NCI-H460 (cell line): Measurements from ENCODE around the gene TTC21A. TPM values are rescaled to one million over a fixed set of nuclear protein-coding genes. Genes with fewer than 3 reads are reported as not detected.

ENCODE experiments used
- DNase-seq: peaks from one replicate; pipeline ENCODE4 v3.0.0-alpha.2; 2016; ENCODE audit warnings: low read depth; ENCODE audit errors: extremely low read depth
- total RNA-seq: library from RNA; depleted of rRNA; stranded (reverse); fragments of >200 nt; shearing (Covaris generic); gene quantifications from 2 replicates; pipeline ENCODE4 v1.2.3, GENCODE V29; 2014

TTC21A gene
- total RNA-seq, 1 experiment from 2014 or later, result 1.2 TPM

DNA sequence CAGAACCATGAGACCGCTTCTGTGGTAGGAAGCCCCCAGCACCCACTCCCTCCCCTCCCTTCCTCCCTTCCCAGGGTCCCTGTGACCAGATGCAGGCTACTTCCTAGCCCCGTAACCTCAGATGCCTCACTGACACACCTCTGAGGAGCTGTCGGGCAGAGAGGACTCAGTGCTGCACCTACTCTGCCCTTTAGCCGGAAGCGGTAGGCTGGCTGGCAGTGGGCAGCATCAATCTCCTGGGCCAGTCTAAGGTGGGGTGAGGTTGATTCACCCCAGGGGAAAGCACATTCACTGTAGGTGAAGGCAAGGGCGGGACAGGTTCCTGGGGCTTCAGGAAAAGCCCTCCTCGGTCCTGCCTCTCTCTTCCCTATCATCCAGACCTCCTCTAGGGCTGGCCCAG, 26.8 kb downstream of the TTC21A start:
- no peak for DNase-seq

DNA sequence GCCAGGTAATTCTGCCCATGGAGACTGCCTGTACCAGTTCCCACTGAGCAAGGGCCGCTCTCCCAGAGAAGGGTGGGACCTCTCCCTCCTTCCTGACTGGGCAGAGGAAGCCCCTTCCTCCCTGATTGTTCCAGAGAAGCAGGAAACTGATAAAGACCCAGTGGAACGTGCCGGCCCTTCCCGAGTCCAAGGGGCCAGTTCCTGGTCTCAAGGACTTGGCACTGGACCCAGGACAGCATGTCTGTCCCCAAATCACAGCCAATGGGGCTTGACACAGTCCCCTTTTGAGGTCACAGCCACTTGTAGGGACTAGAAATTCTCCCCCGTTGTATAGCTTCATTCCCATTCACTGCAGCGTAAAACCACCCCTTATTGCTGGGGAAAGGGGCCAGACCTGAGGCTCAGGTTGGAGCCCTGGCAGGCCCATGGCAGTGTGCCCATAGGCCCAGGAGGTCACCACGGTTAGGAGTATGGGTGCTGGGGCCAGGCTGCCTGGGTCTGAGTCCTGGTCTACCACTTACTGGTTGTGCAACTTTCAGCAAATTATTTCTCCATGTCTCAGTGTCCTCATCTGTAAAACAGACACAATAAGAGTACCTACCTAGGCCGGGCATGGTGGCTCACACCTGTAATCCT, 27.8 kb downstream of the TTC21A start:
- no peak for DNase-seq

DNA sequence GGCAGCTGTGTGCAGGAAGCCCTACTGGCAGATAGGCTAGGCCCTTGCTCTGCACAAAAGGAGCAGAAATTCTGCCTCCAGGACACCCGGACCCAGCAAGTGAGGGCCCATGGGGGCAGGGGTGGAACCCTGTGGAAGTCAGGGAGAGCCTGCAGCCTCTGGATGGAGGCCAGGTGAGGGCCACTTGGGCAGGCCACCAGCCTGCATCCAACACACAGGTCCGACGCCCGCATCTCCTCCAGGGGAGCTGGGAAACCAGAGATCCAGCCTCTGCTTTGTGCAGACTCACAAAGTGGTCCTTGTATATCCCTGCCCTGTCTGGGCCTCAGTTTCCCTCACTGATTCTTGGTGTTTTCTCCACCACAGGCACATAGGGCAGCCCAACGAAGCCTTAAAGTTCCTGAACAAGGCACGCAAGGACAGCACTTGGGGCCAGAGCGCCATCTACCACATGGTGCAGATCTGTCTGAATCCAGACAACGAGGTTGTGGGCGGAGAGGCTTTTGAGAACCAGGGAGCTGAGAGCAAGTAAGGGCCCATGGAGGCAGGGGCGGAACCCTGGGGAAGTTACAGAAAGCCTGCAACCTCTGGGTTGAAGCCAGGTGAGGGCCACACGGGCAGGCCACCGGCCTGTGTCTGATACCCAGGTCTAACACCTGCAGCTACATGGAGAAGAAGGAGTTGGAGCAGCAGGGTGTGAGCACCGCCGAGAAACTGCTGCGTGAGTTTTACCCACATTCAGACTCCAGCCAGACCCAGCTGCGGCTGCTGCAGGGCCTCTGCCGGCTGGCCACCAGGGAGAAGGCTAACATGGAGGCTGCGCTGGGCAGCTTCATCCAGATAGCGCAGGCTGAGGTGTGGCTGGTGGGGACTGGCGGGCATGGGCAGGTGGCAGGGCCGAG, 29.3 kb downstream of the TTC21A start:
- no peak for DNase-seq

DNA sequence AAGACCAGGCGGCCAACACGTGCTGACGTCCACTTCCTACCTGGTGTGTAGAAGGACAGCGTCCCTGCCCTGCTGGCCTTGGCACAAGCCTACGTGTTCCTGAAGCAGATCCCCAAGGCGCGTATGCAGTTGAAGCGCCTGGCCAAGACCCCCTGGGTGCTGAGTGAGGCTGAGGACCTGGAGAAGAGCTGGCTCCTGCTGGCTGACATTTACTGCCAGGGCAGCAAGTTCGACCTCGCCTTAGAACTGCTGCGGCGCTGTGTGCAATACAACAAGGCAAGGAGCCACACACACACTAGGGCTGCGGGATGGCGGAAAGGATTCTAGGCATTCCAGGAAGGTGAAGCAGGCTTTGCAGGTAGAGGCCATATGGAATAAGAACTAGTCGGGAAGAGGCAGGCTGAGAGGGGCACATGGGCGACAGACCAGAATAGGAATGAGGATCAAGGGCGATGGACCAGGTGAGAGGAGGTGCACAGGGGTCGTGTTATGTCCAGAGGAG, 30.0 kb downstream of the TTC21A start:
- no peak for DNase-seq

DNA sequence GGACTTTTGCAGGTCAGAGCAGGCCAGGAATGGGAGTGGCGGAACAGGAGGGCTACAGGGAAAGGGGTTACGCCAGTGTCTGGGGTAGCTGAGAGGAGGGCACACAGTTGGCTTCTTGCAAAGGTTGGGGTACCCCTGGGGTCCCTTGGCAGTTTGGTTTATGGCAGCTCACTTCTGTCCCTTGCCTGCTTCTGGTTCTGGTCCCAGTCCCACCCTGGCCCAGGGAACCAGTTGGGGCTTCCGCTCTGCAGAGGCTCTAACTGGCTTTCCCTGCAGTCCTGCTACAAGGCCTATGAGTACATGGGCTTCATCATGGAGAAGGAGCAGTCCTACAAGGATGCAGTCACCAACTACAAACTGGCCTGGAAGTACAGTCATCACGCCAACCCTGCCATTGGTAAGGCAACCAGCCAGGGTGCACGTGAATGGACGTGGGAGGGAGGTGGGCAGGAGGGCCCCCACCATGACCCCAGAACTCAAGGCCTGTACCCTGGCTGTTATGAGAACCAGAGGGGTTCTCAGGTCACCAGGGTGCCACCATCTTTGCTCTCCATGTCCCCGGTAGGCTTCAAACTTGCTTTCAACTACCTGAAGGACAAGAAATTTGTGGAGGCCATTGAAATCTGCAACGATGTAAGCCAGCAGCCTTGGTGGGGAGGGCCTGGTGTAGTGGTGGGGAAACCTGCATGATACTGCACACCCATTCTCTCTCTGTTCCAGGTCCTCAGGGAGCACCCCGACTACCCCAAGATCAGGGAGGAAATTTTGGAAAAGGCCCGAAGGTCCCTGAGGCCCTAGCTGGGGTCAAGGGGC, 30.7 kb downstream of the TTC21A start:
- DNase-seq, result no peak

DNA sequence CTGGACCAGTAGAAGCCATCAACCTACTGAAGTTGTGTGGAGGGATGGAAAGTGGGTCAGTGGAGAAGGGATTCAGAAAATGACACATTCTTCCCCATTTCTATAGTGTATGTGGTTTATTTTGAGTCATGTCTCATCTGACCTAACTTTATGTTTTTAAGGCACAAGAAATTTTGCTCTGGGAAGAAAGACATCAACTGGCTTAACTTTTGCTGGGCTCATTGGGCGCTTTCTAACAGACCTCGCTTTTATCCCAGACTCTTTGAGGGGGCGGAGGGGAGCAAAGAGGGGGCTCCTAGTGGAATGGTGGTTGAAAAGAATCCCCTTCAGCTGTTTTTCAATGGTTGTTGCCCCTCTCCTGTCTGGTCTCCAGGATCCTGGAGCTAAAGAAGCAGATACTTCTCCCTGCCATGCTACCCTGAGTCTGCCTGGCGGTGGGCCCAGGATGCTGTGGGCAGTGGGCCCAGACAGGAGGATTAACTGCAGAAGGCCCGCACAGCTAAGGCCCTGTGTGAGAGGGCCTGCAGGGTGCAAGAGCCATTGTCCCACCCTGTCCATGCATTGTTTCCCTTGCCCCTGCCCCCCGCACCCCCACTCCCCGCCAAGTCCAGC, 31.4 kb downstream of the TTC21A start:
- DNase-seq, result no peak

DNA sequence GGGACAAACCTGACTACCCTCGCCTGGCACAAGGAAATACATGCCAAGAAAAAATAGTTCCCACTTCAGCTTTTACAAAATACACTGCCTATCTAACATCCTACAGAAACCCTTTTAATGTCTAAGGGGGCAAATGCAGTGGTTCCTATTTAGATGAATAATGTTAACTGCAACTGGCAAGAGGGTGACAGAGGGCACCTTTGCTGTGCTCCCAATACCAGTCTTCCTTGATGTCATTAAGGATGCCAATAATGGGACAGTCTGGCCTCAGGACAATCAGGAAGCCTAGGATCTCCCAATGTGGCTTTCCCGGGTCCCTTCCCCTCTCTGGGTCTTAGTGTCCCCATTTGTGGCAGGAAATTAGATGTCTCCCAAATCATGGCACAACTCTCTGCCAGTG, 32.0 kb downstream of the TTC21A start:
- no peak for DNase-seq

DNA sequence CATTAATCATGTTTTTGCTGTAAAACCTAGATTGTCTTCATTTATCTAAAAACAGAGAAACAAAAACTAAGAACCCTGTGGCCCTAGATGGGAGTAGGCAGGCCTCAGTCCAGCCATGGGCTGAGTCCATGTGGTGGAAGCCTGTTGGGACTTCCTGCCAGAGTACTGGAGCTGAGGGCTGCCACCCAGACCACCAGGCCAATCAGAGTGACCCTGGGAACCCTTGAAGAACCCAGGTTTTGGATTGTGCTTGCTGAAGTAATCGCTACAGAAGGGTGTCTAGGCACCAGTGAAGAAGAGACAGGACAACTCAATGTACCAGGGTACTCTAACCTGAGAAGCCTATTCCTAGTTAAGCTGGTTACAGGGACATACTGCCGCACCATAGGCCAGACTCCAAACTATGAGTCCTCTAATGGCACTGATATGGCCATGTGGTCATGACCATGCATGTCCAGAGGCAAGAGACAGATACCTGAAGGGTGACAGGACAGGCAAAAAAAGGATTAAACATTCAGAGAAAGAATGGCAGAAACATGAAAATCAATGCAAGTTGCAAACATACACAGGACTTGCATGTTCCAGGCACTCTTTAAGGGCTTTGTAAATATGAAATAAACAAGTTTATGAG, 33.0 kb downstream of the TTC21A start:
- DNase-seq, result no peak

DNA sequence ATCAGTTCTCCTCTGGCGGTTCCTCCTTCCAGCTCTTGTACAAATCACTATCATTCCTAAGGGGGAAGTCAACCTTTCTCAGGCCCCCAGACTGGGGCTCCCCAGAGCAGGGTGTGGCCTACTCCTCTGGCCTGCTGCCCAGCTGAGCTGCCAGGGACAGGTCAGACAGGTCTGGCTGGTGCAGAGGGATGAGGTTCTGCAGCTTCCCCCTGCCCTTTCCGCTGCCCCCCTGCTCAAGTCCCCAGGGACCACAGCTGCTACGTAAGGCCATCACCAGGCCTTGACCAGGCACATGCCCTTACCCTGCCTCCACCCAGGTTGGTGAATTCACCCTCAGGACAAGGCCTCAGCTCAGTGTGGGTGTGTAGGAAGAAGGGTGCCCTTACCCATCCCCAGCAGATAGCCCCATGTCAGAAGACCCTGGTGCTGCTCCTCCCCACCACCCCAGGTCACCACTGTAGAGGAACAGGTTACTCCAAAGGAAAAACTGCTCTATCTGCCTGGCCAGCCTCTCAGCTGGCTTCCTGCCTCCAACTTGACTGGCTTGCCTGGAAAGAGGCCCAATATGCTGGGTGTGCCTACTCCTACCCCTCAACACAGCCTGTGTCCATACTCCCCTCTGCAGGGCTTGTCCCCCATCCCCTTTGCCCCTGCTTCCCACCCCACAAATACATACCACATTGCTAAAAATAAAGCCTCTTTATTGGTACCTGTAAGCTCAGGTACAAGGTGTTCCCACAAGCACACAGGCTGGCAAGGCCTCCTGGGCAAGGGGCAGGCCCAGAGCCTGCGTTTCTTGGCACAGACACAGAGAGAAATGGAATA, 33.9 kb downstream of the TTC21A start:
- DNase-seq, result no peak

DNA sequence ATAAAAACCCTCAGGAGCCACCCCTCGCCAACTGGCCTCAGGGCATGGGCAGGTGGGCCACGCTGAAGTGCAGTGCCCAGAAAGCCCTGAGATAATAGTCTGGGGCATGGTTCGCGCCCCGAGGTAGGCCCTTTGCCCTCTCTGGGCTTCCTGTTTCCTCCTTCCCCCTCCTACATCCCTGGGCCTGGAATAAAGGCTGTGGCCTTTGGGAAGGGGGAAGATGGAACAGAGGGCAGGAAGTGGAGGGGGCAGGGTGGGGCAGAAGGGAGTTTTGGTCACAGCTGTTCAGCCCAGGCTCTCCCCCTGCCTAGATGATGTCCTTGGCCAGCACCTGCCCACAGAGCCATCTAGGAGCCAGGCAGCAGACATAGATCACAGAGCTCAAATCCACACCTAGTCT, 34.6 kb downstream of the TTC21A start:
- no peak for DNase-seq

DNA sequence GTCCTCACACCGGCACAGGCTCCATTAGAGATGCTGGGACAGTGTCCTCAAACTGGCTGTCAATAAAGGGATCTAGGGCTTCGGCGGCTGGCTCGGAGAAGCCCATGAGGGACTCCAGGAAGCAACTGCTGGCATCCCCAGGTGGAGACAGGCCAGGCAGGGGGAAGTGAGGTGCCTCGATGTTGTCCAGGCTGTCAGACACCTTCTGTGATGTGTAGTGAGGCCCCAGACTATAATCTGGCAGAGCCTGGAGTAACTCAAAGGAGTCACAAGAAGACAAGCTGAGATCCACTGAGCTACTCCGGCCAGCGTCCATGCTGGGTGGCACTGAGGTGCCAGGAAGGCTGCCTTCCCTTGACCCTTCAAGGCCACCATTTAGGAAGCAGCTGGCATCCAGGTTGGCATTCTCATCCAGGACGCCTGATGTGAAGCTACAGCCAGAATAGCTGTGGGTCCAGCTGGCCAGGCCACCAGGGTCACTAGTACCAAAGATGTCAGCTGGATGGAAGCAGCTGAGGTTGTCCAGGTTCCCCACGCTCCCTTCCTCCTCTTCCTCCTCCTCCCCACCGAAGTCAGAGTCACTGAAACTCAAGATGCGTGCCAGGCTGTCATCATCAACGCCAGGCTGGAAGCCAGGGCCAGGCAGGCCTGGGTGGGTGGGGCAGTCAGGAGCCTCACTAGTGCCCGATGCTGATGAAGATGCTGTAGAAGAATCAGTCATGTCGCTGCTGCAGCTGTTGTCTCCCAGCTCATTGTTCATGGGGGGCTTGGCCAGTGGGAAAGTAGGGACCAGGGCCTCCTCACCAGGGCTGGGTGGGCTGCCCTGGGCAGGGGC, 35.8 kb downstream of the TTC21A start:
- no peak for DNase-seq

DNA sequence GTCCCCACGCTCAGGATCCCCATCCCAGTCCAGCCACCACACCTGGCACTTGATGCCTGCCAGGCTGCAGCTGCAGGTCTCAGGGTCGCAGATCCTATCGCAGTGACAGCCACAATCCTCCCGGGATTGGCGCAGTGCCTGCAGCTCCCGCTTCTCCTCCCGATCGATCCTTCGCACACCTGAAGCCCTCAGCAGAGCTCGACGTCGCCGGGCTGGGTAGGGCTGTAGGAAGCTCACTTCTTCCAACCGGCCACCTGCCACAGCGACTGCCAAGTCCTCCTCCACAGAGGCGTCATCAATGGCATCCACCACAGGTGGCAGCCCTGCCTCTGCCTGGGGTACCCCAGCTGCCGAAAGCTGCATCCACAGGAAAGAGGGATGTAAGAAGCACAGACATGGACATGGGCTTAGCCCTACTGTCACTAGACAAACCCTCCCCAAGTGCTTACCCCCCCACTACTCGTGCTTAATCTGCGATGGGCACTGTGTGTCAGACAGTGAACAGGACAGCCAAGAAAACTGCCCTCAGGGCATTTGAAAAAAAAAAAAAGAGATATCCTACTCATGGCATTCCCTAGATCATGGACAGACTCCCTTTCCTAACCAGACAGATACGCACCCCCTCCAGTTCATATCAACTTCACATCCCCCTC, 36.7 kb downstream of the TTC21A start:
- no peak for DNase-seq

DNA sequence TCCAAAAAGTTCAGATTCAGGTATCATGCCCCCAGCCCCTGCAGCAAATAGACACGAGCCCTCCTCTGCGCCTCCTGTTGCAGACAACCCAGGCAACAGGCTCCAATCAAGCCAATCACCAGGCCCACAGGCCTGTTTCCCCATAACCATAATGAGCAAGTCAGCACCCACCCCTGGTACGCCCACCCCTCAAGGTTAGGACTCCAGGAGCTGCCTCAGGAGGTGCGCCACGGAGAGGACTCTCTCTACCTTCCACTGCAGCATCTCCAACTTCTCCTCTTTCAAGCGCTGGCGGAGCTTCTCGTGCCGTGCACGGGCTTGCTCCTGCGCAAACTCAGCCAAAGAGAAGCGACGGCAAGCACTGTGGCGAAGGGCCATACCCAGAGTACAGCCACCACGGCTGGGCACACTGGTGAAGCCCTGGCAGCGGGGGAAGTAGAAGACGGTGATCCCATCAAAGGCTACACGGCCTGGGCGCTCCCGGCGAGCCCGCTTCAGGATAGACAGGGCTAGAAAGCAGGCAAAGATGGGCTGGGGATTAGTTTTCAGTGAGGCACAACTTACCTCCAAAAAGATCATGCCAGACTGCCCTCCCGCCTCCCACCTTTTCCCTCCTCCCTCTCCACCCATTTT, 37.4 kb downstream of the TTC21A start:
- no peak for DNase-seq

DNA sequence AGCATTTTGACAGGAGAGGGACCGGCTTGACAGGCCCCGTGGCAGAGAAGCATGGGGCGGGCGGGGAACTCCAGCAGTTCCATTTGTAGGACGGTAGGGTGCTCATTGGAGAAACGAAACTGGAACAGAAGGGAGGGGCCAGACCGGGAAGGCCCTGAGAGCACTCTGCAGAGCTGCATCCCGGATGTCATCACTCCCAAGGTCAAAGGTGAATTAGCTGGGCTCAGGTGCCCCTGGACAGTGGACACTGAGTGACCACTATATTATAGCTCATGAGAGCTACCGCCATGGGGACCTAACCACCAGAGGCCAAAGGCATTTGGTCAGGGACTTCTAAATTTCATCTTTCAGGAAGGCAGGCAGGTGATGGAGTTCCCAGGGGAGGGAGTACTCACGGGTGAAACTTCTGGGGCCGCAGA, 38.6 kb downstream of the TTC21A start:
- no peak for DNase-seq

DNA sequence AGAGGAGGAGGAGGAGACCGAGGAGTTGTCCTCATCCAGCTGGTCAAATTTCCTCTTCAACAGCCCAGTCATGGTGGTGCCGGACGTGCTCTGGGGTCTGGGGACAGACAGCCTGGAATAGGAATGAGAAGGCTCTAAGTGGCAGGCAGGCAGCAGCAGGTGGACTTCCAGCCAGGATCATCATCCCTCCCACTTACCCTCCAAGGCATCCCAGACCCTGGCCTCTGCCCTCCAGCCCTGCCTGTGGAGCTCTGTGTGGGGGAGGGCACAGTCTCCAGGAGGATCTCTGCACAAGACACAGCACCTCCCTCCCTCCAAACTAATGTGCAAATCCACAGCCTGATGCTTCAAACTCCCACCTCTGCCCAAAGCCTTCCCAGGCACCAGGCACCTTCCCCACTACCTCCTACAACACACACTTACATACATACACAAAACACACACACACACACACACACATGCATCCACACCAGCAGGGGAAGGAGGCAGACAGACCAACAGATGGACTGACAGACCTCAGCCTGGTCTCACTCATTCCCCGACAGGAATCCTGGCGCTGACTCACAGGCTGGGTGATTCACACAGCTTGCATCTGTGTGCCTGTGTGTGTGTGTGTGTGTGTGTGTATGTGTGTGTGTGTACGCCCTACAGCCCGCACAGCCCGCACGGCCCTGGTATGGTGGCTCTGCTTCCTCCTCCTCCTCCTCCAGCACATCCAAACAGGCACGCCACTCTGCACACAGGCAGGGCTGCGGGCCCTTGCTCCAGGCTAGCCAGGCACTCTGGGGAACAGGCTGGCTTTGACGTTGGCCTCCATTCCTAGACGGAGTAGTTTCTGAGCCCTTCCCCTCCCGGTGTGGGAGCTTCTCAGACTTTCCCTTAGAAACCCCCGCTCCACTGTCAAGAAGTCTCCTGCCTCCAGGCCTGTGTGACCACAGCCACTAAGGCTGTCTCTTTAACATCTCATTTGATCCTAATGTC, 39.4 kb downstream of the TTC21A start:
- peak; percentile 73 for DNase-seq

DNA sequence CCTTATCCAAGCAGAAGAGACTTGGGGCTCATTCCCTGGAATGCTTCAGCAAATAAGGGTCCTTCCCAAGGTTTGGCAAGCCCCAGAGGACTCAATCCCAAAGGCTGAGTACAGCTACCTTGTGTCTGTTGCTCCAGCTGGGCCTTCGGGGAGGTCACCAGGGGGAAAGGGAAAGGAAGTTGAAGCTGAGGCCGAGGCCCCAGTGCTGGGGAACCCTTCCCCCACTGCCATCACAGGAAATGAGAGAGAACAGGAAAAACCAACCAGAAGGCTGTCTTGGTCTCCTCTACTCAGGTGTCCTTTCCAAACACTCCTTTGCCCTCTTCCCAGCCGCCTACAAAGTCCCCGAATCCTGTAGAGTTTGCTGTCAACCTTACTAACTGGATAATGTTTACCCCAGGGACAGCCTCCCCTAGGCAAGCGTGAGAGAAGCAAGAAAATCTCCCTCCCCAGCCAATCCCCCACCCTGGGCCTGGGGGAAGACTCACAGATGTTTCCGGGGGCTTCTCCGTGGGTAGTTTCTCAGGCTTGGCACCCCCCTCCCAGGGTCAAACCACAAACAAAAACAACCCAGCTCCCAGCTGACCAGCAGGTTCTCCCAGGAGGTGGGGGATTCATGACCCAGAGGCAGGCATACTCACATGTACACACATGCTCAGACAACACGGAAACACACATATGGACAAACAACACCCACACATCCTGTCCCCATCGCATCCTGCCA, 40.4 kb downstream of the TTC21A start:
- no peak for DNase-seq
